EH (cell line): ENCODE measurements around the gene PKN2.
"Not testable (repeated sequence)": the region's sequence is repeated elsewhere in the genome, so short reads cannot be mapped to it uniquely, and the experiment has no call there.

Source experiments
- DNase-seq: peaks from one replicate; pipeline ENCODE4 v3.0.0-alpha.2; 2015; ENCODE audit warnings: low read depth

Gene PKN2

GRCh38 chr1:88680471-88680870 is 3.6 kb upstream of the PKN2 start:
- peak; percentile 38 for DNase-seq

- no peak for DNase-seq
These were observed 3.0 kb upstream of the PKN2 start for GRCh38 chr1:88680911-88681622.

GRCh38 chr1:88684482-88685258 is 597 bp downstream of the PKN2 start:
- peak; percentile 55 for DNase-seq

GRCh38 chr1:88685259-88685620 is 1.2 kb downstream of the PKN2 start:
- peak; percentile 17 for DNase-seq

GRCh38 chr1:88691540-88691939 is 7.5 kb downstream of the PKN2 start:
- no peak for DNase-seq

- DNase-seq: no peak
These were observed 11.7 kb downstream of the PKN2 start for GRCh38 chr1:88695781-88696180.

GRCh38 chr1:88697503-88697902 is 13.4 kb downstream of the PKN2 start:
- peak; percentile 46 for DNase-seq

GRCh38 chr1:88698140-88698539 is 14.1 kb downstream of the PKN2 start:
- DNase-seq: peak; percentile 25

- no peak for DNase-seq
These were observed 14.7 kb downstream of the PKN2 start for GRCh38 chr1:88698764-88699163.

GRCh38 chr1:88700425-88701013 is 16.4 kb downstream of the PKN2 start:
- DNase-seq: no peak

- DNase-seq: no peak
These were observed 17.2 kb downstream of the PKN2 start for GRCh38 chr1:88701275-88701674.

- DNase-seq: not testable (repeated sequence)
These were observed 17.7 kb downstream of the PKN2 start for GRCh38 chr1:88701793-88702192.

GRCh38 chr1:88708011-88708410 is 23.9 kb downstream of the PKN2 start:
- no peak for DNase-seq

GRCh38 chr1:88712907-88713306 is 28.8 kb downstream of the PKN2 start:
- DNase-seq: not testable (repeated sequence)

GRCh38 chr1:88716571-88716970 is 32.5 kb downstream of the PKN2 start:
- not testable (repeated sequence) for DNase-seq

GRCh38 chr1:88722492-88722891 is 38.4 kb downstream of the PKN2 start:
- no peak for DNase-seq

- DNase-seq: no peak
These were observed 42.6 kb downstream of the PKN2 start for GRCh38 chr1:88726697-88727096.

- DNase-seq: no peak
These were observed 43.1 kb downstream of the PKN2 start for GRCh38 chr1:88727205-88727604.

- no peak for DNase-seq
These were observed 45.2 kb downstream of the PKN2 start for GRCh38 chr1:88729297-88729696.

- no peak for DNase-seq
These were observed 46.1 kb downstream of the PKN2 start for GRCh38 chr1:88730132-88730675.

- DNase-seq: no peak
These were observed 46.9 kb downstream of the PKN2 start for GRCh38 chr1:88730995-88731394.

GRCh38 chr1:88731475-88732269 is 47.6 kb downstream of the PKN2 start:
- peak; percentile 98 for DNase-seq
